Purkinje cell (primary cell): ENCODE data around the gene LCLAT1. TPM values are rescaled to one million over a fixed set of nuclear protein-coding genes. Genes with fewer than 3 reads are reported as not detected.

ENCODE experiments used
- polyA plus RNA-seq: library from polyadenylated mRNA; unstranded; fragments of >200 nt; fragmentation: Nextera tagmentation; gene quantifications from 2 replicates; pipeline ENCODE4 v1.2.1, GENCODE V29; 2014

The LCLAT1 gene
- 5.6 and 13.8 TPM in 2 replicates for polyA plus RNA-seq

DNA sequence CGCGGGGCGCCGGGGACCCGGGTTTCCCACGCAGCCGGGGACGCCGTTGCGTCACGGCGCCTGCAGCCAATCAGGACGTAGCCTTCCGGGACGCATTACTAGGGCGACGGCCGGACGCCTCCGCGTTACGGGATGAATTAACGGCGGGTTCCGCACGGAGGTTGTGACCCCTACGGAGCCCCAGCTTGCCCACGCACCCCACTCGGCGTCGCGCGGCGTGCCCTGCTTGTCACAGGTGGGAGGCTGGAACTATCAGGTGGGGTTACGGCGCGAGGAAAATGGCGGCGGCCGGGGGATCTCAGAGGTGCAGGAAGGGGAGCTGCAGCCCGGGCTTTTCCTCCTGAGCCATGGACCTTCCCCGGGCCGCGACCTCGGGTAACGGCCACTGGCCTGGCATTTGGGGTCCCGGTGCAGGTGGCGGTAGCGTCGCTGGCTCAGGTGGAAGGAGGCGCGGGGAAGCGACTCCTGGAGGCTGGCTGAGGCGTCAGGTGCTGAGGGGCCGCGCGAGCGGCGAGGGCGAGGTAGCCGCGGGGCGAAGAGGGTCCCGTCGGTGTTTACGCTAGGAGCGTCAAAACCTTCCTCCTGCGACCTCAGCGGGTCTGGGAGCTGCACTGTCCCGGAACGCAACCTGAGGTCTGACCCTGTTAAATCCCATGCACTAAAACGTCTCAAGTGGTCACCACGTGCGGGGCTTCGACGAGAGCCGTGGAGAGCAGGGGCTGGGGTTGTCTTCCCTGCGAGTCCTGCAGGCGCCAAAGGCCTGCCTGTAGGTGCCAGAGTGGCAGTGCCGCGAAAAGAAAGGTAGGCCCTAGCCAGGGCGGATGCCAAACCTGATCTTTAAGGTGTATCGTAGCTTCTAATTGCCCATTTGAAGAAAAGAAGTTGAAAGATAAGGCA, at the start of gene LCLAT1:
Gene LCLAT1 (plus strand): TSS at position 98 of the 897 bp plus-strand sequence. CDS start 78,345 bp downstream, outside the sequence.

Other genes starting within 250 kb of the LCLAT1 start
- gene LBH, start 215.7 kb upstream of the LCLAT1 start, polyA plus RNA-seq = 0.70 TPM in 1 of 2 replicates, not detected in the other